Astrocyte (in vitro differentiated cells and primary cell): Measurements from ENCODE around the gene ATP13A1. TPM values are rescaled to one million over a fixed set of nuclear protein-coding genes. Genes with fewer than 3 reads are reported as not detected.
"Not testable (repeated sequence)": the region's sequence is repeated elsewhere in the genome, so short reads cannot be mapped to it uniquely, and the experiment has no call there.

Experiments used
- DNase-seq: peaks from one replicate; pipeline ENCODE4 v3.0.0-alpha.2; 2010; ENCODE audit warnings: low read depth
- FAIRE-seq: peaks from 2 replicates; lab custom pipeline; 2011; peaks lifted over from hg19 to GRCh38; lab: Jason Lieb, UNC
- H2AFZ ChIP-seq: 2 replicates; pipeline ENCODE4 v1.6.0; 2012; ENCODE audit warnings: low read depth, low read length, inconsistent platforms
- H3K27ac ChIP-seq: 2 replicates; pipeline ENCODE4 v1.5.1; 2011; ENCODE audit warnings: low read depth, low read length, inconsistent platforms
- H3K27me3 ChIP-seq: 2 replicates; pipeline ENCODE4 v1.6.0; 2011; ENCODE audit warnings: low read length, inconsistent platforms; ENCODE audit not compliant: insufficient read depth
- H3K36me3 ChIP-seq: 2 replicates; pipeline ENCODE4 v1.5.1; 2011; ENCODE audit warnings: low read length, inconsistent platforms; ENCODE audit not compliant: insufficient read depth
- H3K4me1 ChIP-seq: 2 replicates; pipeline ENCODE4 v1.5.1; 2011; ENCODE audit warnings: low read length, inconsistent platforms; ENCODE audit not compliant: insufficient read depth
- H3K4me2 ChIP-seq: 2 replicates; pipeline ENCODE4 v1.6.0; 2012; ENCODE audit warnings: low read length, inconsistent platforms
- H3K4me3 ChIP-seq: 2 replicates; pipeline ENCODE4 v1.5.1; 2011; ENCODE audit warnings: low read depth, mild to moderate bottlenecking, low read length, inconsistent platforms; ENCODE audit not compliant: insufficient read depth
- H3K79me2 ChIP-seq: 2 replicates; pipeline ENCODE4 v1.6.0; 2012; ENCODE audit warnings: mild to moderate bottlenecking, low read length, inconsistent platforms; ENCODE audit not compliant: insufficient read depth
- H3K9ac ChIP-seq: 2 replicates; pipeline ENCODE4 v1.6.0; 2012; ENCODE audit warnings: mild to moderate bottlenecking, low read length, inconsistent platforms
- H3K9me3 ChIP-seq: 2 replicates; pipeline ENCODE4 v1.5.1; 2012; ENCODE audit warnings: low read depth, mild to moderate bottlenecking, low read length, inconsistent platforms; ENCODE audit not compliant: insufficient read depth
- H4K20me1 ChIP-seq: 2 replicates; pipeline ENCODE4 v1.6.0; 2012; ENCODE audit warnings: low read length, inconsistent platforms; ENCODE audit not compliant: insufficient read depth
- H3K27ac Mint-ChIP-seq: one replicate; pipeline ENCODE4 v1.8.0; 2021; ENCODE audit warnings: mild to moderate bottlenecking, mixed read lengths; ENCODE audit not compliant: unreplicated experiment
- H3K27me3 Mint-ChIP-seq: one replicate; pipeline ENCODE4 v1.8.0; 2021; ENCODE audit warnings: low read depth, mixed read lengths; ENCODE audit not compliant: unreplicated experiment
- H3K36me3 Mint-ChIP-seq: one replicate; pipeline ENCODE4 v1.8.0; 2021; ENCODE audit warnings: low read depth, mixed read lengths; ENCODE audit not compliant: unreplicated experiment
- H3K4me1 Mint-ChIP-seq: one replicate; pipeline ENCODE4 v1.8.0; 2021; ENCODE audit warnings: low read depth, mixed read lengths; ENCODE audit not compliant: unreplicated experiment
- H3K4me3 Mint-ChIP-seq: one replicate; pipeline ENCODE4 v1.8.0; 2021; ENCODE audit warnings: mild to moderate bottlenecking, moderate library complexity, mixed read lengths; ENCODE audit not compliant: unreplicated experiment
- H3K9me3 Mint-ChIP-seq: one replicate; pipeline ENCODE4 v1.8.0; 2021; ENCODE audit warnings: mild to moderate bottlenecking, mixed read lengths; ENCODE audit not compliant: unreplicated experiment
- EZH2 ChIP-seq: IDR thresholded peaks from 2 replicates; pipeline ENCODE4 v1.6.1; 2012; ENCODE audit warnings: mild to moderate bottlenecking, low read length, inconsistent platforms; ENCODE audit not compliant: insufficient read depth
- total RNA-seq: library from RNA; stranded (reverse); gene quantifications from 2 replicates; pipeline ENCODE4 v1.2.1, GENCODE V29; 2021
- TF ChIP-seq, protein P1 (sequence below): IDR thresholded peaks from 2 replicates; pipeline ENCODE4 v1.5.1; 2011; ENCODE audit warnings: low read depth, mild to moderate bottlenecking, inconsistent platforms, low read length, moderate library complexity; ENCODE audit not compliant: insufficient read depth

Gene ATP13A1
- total RNA-seq, 1 donor from 2014 or later, result 65.2 TPM

DNA sequence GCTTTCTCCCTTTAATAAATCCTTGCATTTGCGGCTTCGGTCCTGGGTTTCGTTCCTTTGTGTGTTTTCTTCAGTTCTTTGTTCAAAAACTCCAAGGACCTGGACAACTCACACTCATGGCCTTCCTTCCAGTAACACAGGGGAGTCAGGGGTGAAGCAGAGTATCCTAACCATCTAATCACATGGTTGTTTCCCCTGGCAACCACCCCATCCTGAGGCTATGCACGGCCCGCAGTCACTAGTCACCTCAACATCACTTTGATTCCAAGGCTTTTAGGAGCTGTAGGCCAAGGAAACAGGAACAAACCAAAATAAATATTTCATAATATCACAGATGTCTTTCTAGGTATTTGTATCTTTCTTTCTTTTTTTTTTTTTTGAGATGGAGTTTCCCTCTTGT is 34.1 kb upstream of the ATP13A1 start:
- FAIRE-seq, result no peak

DNA sequence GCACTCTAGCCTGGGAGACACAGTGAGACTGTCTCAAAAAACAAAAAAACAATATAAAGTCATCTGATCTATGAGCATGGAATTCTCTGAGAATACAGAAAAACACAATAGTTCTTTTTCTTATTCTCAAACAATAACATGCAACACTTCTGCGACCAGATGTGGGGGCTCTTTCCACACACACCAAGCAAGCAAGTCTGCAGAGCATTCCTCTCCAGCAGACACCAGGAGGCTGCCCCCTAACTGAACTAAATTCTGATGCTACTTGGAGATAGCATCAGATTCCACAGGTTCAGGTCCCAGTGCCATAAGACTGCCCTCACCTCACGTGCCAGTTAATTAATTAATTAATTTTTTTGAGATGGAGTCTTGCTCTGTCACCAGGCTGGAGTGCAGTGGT is 32.9 kb upstream of the ATP13A1 start:
- H2AFZ ChIP-seq, result no peak overlapping the region
- no peak overlapping the region for H3K4me2 ChIP-seq
- no peaks in the 10 kb centered on the region for H4K20me1 ChIP-seq
- H3K36me3 Mint-ChIP-seq, result peaks cover 6% of the 10 kb centered on the region
- no peaks in the 10 kb centered on the region for H3K27me3 ChIP-seq
- no peak overlapping the region for H3K9ac ChIP-seq
- no peaks in the 10 kb centered on the region for H3K27me3 Mint-ChIP-seq
- peaks cover 23% of the 10 kb centered on the region for H3K9me3 Mint-ChIP-seq
- no peak for DNase-seq
- H3K4me3 ChIP-seq, result no peak overlapping the region
- no peaks in the 10 kb centered on the region for H3K4me1 ChIP-seq
- H3K27ac Mint-ChIP-seq, result no peak overlapping the region
- H3K36me3 ChIP-seq, result no peaks in the 10 kb centered on the region
- H3K9me3 ChIP-seq, result peaks cover 9% of the 10 kb centered on the region
- no peaks in the 10 kb centered on the region for H3K4me1 Mint-ChIP-seq
- H3K27ac ChIP-seq, result no peak overlapping the region
- TF ChIP-seq, protein P1, sequence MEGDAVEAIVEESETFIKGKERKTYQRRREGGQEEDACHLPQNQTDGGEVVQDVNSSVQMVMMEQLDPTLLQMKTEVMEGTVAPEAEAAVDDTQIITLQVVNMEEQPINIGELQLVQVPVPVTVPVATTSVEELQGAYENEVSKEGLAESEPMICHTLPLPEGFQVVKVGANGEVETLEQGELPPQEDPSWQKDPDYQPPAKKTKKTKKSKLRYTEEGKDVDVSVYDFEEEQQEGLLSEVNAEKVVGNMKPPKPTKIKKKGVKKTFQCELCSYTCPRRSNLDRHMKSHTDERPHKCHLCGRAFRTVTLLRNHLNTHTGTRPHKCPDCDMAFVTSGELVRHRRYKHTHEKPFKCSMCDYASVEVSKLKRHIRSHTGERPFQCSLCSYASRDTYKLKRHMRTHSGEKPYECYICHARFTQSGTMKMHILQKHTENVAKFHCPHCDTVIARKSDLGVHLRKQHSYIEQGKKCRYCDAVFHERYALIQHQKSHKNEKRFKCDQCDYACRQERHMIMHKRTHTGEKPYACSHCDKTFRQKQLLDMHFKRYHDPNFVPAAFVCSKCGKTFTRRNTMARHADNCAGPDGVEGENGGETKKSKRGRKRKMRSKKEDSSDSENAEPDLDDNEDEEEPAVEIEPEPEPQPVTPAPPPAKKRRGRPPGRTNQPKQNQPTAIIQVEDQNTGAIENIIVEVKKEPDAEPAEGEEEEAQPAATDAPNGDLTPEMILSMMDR, result no peak
- TF ChIP-seq EZH2, result no peak
- H3K4me3 Mint-ChIP-seq, result no peak overlapping the region
- H3K79me2 ChIP-seq, result no peaks in the 10 kb centered on the region
- FAIRE-seq, result no peak

More for the DNA sequence above, 34.1 kb upstream of the ATP13A1 start:
- Mint-ChIP-seq H3K9me3 (peaks cover 27% of the 10 kb centered on the region), H3K27me3 (no peaks in the 10 kb centered on the region), H3K4me3 (no peak overlapping the region), H3K27ac (no peak overlapping the region), H3K36me3 (peaks cover 7% of the 10 kb centered on the region), H3K4me1 (no peaks in the 10 kb centered on the region)
- Histone ChIP-seq H2AFZ (no peak overlapping the region), H3K36me3 (no peaks in the 10 kb centered on the region), H3K27ac (no peak overlapping the region), H3K4me1 (no peaks in the 10 kb centered on the region), H3K9ac (no peak overlapping the region), H4K20me1 (no peaks in the 10 kb centered on the region), H3K4me3 (no peak overlapping the region), H3K9me3 (peaks cover 9% of the 10 kb centered on the region), H3K27me3 (no peaks in the 10 kb centered on the region), H3K4me2 (no peak overlapping the region), H3K79me2 (no peaks in the 10 kb centered on the region)
- TF ChIP-seq, protein P1, result no peak
- no peak for TF ChIP-seq EZH2
- DNase-seq, result no peak

DNA sequence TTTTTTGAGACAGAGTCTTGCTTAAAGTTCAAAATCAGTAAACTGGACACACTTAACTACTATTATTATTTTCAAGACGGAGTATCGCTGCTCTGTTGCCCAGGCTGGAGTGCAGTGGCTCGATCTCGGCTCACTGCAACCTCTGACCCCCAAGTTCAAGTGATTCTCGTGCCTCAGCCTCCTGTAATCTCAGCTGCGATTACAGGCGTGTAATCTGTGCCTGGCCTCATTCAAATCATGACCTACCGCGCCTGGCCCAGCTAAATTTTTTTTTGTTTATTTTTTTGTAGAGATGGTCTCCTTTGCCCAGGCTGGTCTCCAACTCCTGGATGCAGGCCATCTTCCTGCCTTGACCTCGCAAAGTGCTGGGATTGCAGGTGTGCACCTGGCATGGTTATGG is 28.2 kb upstream of the ATP13A1 start:
- Histone ChIP-seq H3K4me3 (no peak overlapping the region), H4K20me1 (no peaks in the 10 kb centered on the region), H3K9me3 (no peaks in the 10 kb centered on the region), H3K79me2 (no peaks in the 10 kb centered on the region), H3K4me2 (no peak overlapping the region), H3K9ac (no peak overlapping the region), H3K27ac (no peak overlapping the region), H2AFZ (no peak overlapping the region), H3K27me3 (no peaks in the 10 kb centered on the region), H3K36me3 (no peaks in the 10 kb centered on the region), H3K4me1 (no peaks in the 10 kb centered on the region)
- DNase-seq (no peak), FAIRE-seq (no peak)
- no peaks in the 10 kb centered on the region for H3K4me1 Mint-ChIP-seq
- H3K27ac Mint-ChIP-seq, result no peak overlapping the region
- H3K36me3 Mint-ChIP-seq, result no peaks in the 10 kb centered on the region
- peaks cover 4% of the 10 kb centered on the region for H3K9me3 Mint-ChIP-seq
- TF ChIP-seq, protein P1, result no peak
- no peak for TF ChIP-seq EZH2
- no peaks in the 10 kb centered on the region for H3K27me3 Mint-ChIP-seq
- H3K4me3 Mint-ChIP-seq, result no peak overlapping the region

DNA sequence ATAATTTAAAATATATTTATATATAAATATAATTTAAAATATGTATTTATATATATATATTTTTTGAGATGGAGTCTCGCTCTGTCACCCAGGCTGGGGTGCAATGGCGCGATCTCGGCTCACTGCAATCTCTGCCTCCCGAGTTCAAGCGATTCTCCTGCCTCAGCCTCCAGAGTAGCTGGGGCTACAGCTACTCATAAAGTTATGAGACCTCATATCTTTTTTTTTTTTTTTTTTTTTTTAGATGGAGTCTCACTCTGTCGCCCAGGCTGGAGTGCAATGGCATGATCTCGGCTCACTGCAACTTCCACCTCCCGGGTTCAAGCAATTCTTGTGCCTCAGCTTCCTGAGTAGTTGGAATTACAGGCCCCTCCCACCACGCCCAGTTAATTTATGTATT is 25.5 kb upstream of the ATP13A1 start:
- not testable (repeated sequence) for H3K9ac ChIP-seq, H3K27ac ChIP-seq, H3K4me3 Mint-ChIP-seq, H3K9me3 Mint-ChIP-seq, DNase-seq, H4K20me1 ChIP-seq, H3K27ac Mint-ChIP-seq, H3K9me3 ChIP-seq, H3K4me2 ChIP-seq, H3K27me3 ChIP-seq, H3K36me3 ChIP-seq, H3K4me1 Mint-ChIP-seq, H3K27me3 Mint-ChIP-seq, H3K4me1 ChIP-seq, FAIRE-seq, H3K36me3 Mint-ChIP-seq, H2AFZ ChIP-seq, H3K79me2 ChIP-seq, H3K4me3 ChIP-seq
